Liver (tissue), 9 donors: ENCODE data around the gene HPS5. TPM values are rescaled to one million over a fixed set of nuclear protein-coding genes. Genes with fewer than 3 reads are reported as not detected.
"Not testable (repeated sequence)": the region's sequence is repeated elsewhere in the genome, so short reads cannot be mapped to it uniquely, and the experiment has no call there.

ENCODE experiments used
- DNase-seq: peaks from one replicate; pipeline ENCODE4 v3.0.0-alpha.2; 2017; ENCODE audit warnings: low spot score
- H3K27ac ChIP-seq, 2 donors: one replicate each; pipeline ENCODE4 v1.7.0; 2013; ENCODE audit warnings: inconsistent platforms in 2 of 2, low read length in 2 of 2, control low read depth in 1 of 2, low read depth in 1 of 2, mild to moderate bottlenecking in 1 of 2
- H3K27me3 ChIP-seq, 4 donors: one replicate each; pipeline versions ENCODE4 v1.6.1 to v1.7.0; 2013; ENCODE audit warnings: low read length in 3 of 4, inconsistent platforms in 1 of 4, mild to moderate bottlenecking in 1 of 4, moderate library complexity in 1 of 4; ENCODE audit not compliant: control insufficient read depth in 4 of 4, insufficient read depth in 4 of 4
- H3K36me3 ChIP-seq, 4 donors: one replicate each; pipeline versions ENCODE4 v1.6.1 to v1.7.0; 2013; ENCODE audit warnings: low read length in 3 of 4, mild to moderate bottlenecking in 3 of 4, low read depth in 1 of 4, moderate library complexity in 1 of 4; ENCODE audit not compliant: control insufficient read depth in 4 of 4, insufficient read depth in 3 of 4
- H3K4me1 ChIP-seq, 4 donors: one replicate each; pipeline versions ENCODE4 v1.6.1 to v1.7.0; 2013; ENCODE audit warnings: low read length in 3 of 4, mild to moderate bottlenecking in 3 of 4, moderate library complexity in 1 of 4; ENCODE audit not compliant: control insufficient read depth in 4 of 4, insufficient read depth in 4 of 4
- H3K4me3 ChIP-seq, 3 donors: one replicate each; pipeline versions ENCODE4 v1.6.1 to v1.7.0; 2013; ENCODE audit warnings: low read length in 3 of 3, control low read depth in 1 of 3, low read depth in 1 of 3, mild to moderate bottlenecking in 1 of 3
- H3K9ac ChIP-seq, 2 donors: one replicate each; pipeline ENCODE4 v1.7.0; 2013; ENCODE audit warnings: low read length in 2 of 2, mild to moderate bottlenecking in 2 of 2, moderate library complexity in 2 of 2, control low read depth in 1 of 2, low read depth in 1 of 2
- H3K9me3 ChIP-seq, 4 donors: one replicate each; pipeline versions ENCODE4 v1.6.1 to v1.7.0; 2013; ENCODE audit warnings: low read length in 3 of 4; ENCODE audit not compliant: control insufficient read depth in 4 of 4
- CTCF ChIP-seq: fragments of 150-350 bp; IDR thresholded peaks from 2 replicates; pipeline ENCODE4 v1.5.1; 2017; ENCODE audit warnings: improper control_type of control experiment, low read depth, low read length; ENCODE audit not compliant: missing input control
- EGR1 ChIP-seq, 2 donors: IDR thresholded peaks; 2 replicates each; pipeline ENCODE4 v1.6.1; 2016 to 2018; ENCODE audit warnings: antibody characterized with exemption in 2 of 2, low read depth in 2 of 2
- FOXA1 ChIP-seq: IDR thresholded peaks from 2 replicates; pipeline ENCODE4 v1.6.1; 2016; ENCODE audit warnings: antibody characterized with exemption
- FOXA2 ChIP-seq: IDR thresholded peaks from 2 replicates; pipeline ENCODE4 v1.6.1; 2016; ENCODE audit warnings: antibody characterized with exemption
- GABPA ChIP-seq, 2 donors: IDR thresholded peaks in 1 of 2; conservative IDR thresholded peaks in 1 of 2; 2 replicates each; pipeline ENCODE4 v1.6.1; 2016; ENCODE audit warnings: antibody characterized with exemption in 2 of 2, mild to moderate bottlenecking in 1 of 2, moderate library complexity in 1 of 2
- HNF4A ChIP-seq, 2 donors: conservative IDR thresholded peaks; 2 replicates each; pipeline ENCODE4 v1.6.1; 2016; ENCODE audit warnings: antibody characterized with exemption in 2 of 2, mild to moderate bottlenecking in 2 of 2
- HNF4G ChIP-seq: IDR thresholded peaks from 2 replicates; pipeline ENCODE4 v1.6.1; 2016; ENCODE audit warnings: antibody characterized with exemption
- JUND ChIP-seq, 2 donors: IDR thresholded peaks; 2 replicates each; pipeline ENCODE4 v1.6.1; 2016; ENCODE audit warnings: antibody characterized with exemption in 2 of 2
- MAX ChIP-seq: IDR thresholded peaks from 2 replicates; pipeline ENCODE4 v1.6.1; 2016; ENCODE audit warnings: antibody characterized with exemption
- NR2F2 ChIP-seq: IDR thresholded peaks from 2 replicates; pipeline ENCODE4 v1.6.1; 2016; ENCODE audit warnings: antibody characterized with exemption
- RAD21 ChIP-seq, 2 donors: IDR thresholded peaks; 2 replicates each; pipeline ENCODE4 v1.6.1; 2016; ENCODE audit warnings: antibody characterized with exemption in 2 of 2, mild to moderate bottlenecking in 2 of 2
- REST ChIP-seq: IDR thresholded peaks from 2 replicates; pipeline ENCODE4 v1.6.1; 2016; ENCODE audit warnings: antibody characterized with exemption, mild to moderate bottlenecking
- RXRA ChIP-seq, 2 donors: IDR thresholded peaks; 2 replicates each; pipeline ENCODE4 v1.6.1; 2017 to 2018; ENCODE audit warnings: antibody characterized with exemption in 2 of 2, mild to moderate bottlenecking in 1 of 2
- SP1 ChIP-seq: IDR thresholded peaks from 2 replicates; pipeline ENCODE4 v1.6.1; 2018; ENCODE audit warnings: antibody characterized with exemption, mild to moderate bottlenecking
- TAF1 ChIP-seq: conservative IDR thresholded peaks from 2 replicates; pipeline ENCODE4 v1.6.1; 2016; ENCODE audit warnings: antibody characterized with exemption, mild to moderate bottlenecking
- YY1 ChIP-seq: IDR thresholded peaks from 2 replicates; pipeline ENCODE4 v1.6.1; 2016; ENCODE audit warnings: antibody characterized with exemption, mild to moderate bottlenecking
- ZBTB33 ChIP-seq: IDR thresholded peaks from 2 replicates; pipeline ENCODE4 v1.6.1; 2016; ENCODE audit warnings: antibody characterized with exemption
- WGBS: extraction: QIAGEN DNeasy Blood & Tissue Kit; methylation state at CpG from one replicate; pipeline ENCODE4 v1.1.7; 2013; 5-methylcytosine and 5-hydroxymethylcytosine counted together
- polyA plus RNA-seq, 2 donors: library from polyadenylated mRNA; stranded (reverse) in 1 of 2; unstranded in 1 of 2; fragments of 200-250 nt in 1 of 2; fragments of >200 nt in 1 of 2; fragmentation: Nextera tagmentation in 1 of 2; extraction: Ambion mirVana in 1 of 2; gene quantifications; one replicate each; pipeline versions ENCODE4 v1.2.1 to v1.2.3, GENCODE V29; 2013 to 2015
- total RNA-seq, 2 donors: library from RNA; depleted of rRNA; stranded (reverse); fragments of >200 nt; gene quantifications; one replicate each; pipeline ENCODE4 v1.2.3, GENCODE V29; 2014
- TF ChIP-seq, protein P1 (sequence below): IDR thresholded peaks from 2 replicates; pipeline ENCODE4 v1.6.1; 2016; ENCODE audit warnings: antibody characterized with exemption
- donor health status: healthy.
- donor health status: healthy.
- donor health status: healthy.
- donor health status: healthy.
- donor health status: healthy.

Gene HPS5
- total and polyA plus RNA-seq, 4 donors, result 15.7 to 134 (median 24.2) TPM

DNA sequence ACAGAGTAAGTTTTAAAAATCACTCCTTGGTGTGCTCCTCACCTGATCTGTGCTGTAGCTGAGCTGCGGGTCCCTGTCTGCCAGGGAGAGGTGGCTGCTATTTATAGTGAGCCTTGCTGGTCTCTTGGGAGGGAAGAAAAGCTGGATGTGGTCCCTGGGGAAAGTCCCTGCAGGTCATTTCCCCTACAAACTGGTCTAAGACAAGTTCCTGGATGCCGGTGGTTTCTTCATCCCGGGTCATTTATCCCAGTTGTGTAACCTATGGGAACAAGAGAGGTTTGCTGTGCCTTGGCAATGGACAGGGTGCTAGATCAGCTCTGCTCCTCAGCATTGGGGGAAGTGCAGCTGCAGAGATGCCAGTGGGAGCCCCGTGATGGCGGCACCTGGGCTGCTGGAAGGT is 73.4 kb downstream of the HPS5 start, which contains the start of gene SAA2:
TSS of gene SAA2 (minus strand) at position 108 of the 400 bp plus-strand sequence. CDS start 657 bp downstream, outside the sequence.
- Histone ChIP-seq H3K9ac (no peak within 1 kb of the TSS), H3K27ac (no peak within 1 kb of the TSS), H3K27me3 (no peaks in the 10 kb centered on the region), H3K4me3 (no peak within 1 kb of the TSS), H3K4me1 (peaks cover 0 to 9% (median 2%) of the 10 kb centered on the region in 4 donors), H3K9me3 (no peaks in the 10 kb centered on the region), H3K36me3 (no peaks in the 10 kb centered on the region)
- TF ChIP-seq RXRA (IDR thresholded peaks at IDR 0.05), result peak; percentile 71 to 77
- no peak for TF ChIP-seq RAD21 (IDR thresholded peaks at IDR 0.05)
- TF ChIP-seq MAX, result peak; percentile 46
- TF ChIP-seq ZBTB33, result no peak
- TF ChIP-seq EGR1 (IDR thresholded peaks at IDR 0.05; ENCODE audit: low read depth in 2 of 2), result no peak
- no peak for TF ChIP-seq FOXA1
- TF ChIP-seq GABPA (IDR thresholded peaks at IDR 0.05 in 1 of 2, conservative IDR thresholded peaks at IDR 0.05 in 1 of 2), result no peak
- TF ChIP-seq YY1, result peak; percentile 41
- no peak for TF ChIP-seq HNF4G
- TF ChIP-seq, protein P1, sequence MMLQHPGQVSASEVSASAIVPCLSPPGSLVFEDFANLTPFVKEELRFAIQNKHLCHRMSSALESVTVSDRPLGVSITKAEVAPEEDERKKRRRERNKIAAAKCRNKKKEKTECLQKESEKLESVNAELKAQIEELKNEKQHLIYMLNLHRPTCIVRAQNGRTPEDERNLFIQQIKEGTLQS, result no peak
- TF ChIP-seq NR2F2, result no peak
- TF ChIP-seq REST, result no peak
- peak in 1 of 2 donors; percentile 55 for TF ChIP-seq JUND (IDR thresholded peaks at IDR 0.05)
- TF ChIP-seq HNF4A (conservative IDR thresholded peaks at IDR 0.05), result peak; percentile 53 to 61
- peak; percentile 42 for TF ChIP-seq SP1
- no peak for TF ChIP-seq FOXA2
- no peak for TF ChIP-seq TAF1
- TF ChIP-seq CTCF, result no peak
- DNase-seq, result no peak
- WGBS, result 50% methylated on average over 5 of the region's 5 CpGs

GRCh38 chr11:18247191-18247581 is 74.8 kb downstream of the HPS5 start:
- H3K36me3 ChIP-seq, H3K4me3 ChIP-seq, H3K4me1 ChIP-seq, H3K27ac ChIP-seq, H3K27me3 ChIP-seq, H3K9ac ChIP-seq, DNase-seq, H3K9me3 ChIP-seq: not testable (repeated sequence)
- WGBS, result 82% methylated on average over 3 of the region's 6 CpGs
